ENCODE measurements around the gene ZNF780A.

- TF ChIP-seq POLR2A (IDR thresholded peaks at IDR 0.05) (no peak), CTCF (IDR thresholded peaks at IDR 0.05) (no peak), EP300 (IDR thresholded peaks at IDR 0.05) (no peak)
Measured at GRCh38 chr19:40104754-40105153, 14.0 kb upstream of the ZNF780A start.

All from tibial nerve (tissue), 4 donors.